DMS 273 treated with DMSO at 0.1 percent for 48 hours (cell line): ENCODE data around the gene ZFAND4.
"Not testable (repeated sequence)": the region's sequence is repeated elsewhere in the genome, so short reads cannot be mapped to it uniquely, and the experiment has no call there.

Source experiments
- DNase-seq: peaks from one replicate; lab custom pipeline; 2025; lab: John Stamatoyannopoulos, UW

ZFAND4 gene

GRCh38 chr10:45589868-45590267 is 82.7 kb downstream of the ZFAND4 start:
- DNase-seq, result no peak

DNA sequence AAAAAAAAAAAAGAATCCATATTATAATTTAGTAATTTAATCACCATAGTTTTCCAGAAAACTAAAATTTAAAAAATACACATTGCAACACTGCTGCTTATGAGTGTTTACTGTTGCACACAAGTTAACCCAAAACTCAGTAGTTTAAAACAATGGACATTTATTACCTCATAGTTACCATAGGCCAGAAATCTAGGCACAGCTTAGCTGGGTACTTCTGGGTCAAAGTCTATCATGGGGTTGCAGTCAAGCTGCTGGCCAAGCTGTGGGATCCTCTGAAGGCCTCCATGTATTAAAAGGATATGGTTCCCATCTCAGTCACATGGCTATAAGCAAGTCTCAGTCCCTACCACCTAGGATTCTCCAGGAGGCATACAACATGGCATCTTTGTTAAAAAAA is 83.6 kb downstream of the ZFAND4 start:
- no peak for DNase-seq

- no peak for DNase-seq
Observed at GRCh38 chr10:45586028-45586824, 86.3 kb downstream of the ZFAND4 start.

DNA sequence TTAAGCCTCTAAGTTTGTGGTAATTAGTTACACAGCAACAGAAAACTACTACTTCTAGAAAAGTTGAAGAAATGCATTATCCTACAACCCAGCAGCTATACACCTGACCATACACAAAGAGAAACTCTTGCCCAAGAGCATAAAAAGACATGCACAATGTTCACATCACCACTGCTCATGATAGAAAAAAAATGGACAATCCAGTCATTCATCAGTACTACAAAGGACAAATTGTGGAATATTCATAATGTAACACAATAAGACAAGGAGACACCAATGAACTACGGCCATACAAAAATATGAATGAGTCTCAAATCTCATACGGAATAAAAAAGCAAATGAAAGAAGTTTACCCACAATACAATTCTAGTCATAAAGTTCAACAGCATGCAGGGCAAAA is 87.4 kb downstream of the ZFAND4 start:
- DNase-seq, result no peak

- DNase-seq, result no peak
Observed at GRCh38 chr10:45582386-45582781, 90.2 kb downstream of the ZFAND4 start.

DNA sequence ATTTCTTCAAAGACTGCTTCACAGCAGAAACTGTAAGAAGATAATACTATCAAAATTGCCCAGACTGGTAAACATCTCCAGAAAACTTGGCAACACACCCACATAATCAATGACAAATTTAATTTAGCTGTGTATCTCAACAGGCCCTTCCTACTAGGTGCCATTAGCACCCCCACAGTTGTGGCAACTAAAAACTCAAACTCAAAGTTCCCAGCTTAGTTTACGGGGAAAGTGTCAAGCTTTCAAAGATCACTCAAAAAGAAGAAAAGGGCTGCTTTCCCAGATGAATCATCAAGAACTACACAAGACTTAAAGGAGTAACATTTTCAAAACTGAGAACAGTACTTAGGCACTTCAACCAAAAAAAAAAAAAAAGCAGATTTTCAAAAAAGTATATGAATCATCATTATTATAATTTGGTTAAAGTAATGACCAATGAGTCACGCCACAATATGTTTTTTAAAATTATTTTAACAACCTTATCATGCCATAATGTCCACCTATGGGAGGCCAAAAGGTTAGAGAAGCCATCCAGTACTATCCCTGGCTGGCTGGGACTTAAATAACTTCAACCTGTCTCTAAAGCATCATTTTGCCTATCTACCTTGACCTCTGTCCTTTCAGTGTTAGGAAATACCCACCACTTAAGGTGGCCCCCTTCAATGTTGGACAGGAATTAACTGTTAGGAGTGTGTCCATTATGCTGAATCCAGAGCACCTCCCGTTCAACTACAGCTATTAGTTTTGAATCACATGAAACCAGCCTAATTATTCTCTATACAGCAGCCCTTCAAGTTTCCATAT is 90.8 kb downstream of the ZFAND4 start:
- no peak for DNase-seq

DNA sequence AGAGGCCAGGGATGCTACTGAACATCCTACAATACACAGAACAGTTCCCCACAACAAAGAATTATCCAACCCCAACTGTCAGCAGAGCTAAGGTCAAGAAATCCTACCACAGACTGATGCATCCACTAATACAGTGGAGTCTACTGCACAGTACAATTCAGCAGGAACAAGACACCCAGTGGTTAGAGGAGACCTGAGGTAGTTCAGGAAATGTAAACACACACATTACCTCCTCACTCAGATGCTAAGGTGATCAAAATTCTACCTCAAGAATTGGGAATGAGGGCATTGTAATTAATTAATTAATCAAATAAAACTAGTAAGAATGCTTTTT is 91.4 kb downstream of the ZFAND4 start:
- DNase-seq, result no peak

GRCh38 chr10:45580371-45581215 is 92.0 kb downstream of the ZFAND4 start:
- no peak for DNase-seq

GRCh38 chr10:45578384-45578971 is 94.1 kb downstream of the ZFAND4 start:
- no peak for DNase-seq

- DNase-seq, result no peak
Observed at GRCh38 chr10:45575966-45576597, 96.5 kb downstream of the ZFAND4 start.

- DNase-seq, result not testable (repeated sequence)
Observed at GRCh38 chr10:45575032-45575761, 97.4 kb downstream of the ZFAND4 start.

DNA sequence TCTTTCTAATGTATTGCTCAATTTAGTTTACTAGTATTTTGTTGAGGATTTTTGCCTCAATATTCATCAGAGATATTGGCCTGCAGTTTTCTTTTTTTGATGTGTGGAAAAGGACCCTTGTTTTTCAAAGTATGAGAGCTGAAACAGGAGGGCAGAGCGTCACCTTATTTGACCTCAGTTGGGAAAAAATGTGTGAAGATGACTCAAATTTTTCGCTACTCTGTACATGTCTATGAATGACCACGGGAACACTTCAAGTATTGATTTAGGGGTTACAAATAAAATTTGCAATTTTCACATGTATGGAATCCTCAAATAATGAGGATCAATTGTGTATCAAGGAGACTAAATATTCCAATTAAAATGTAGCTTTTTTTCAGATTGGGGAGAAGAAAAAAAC is 103.1 kb downstream of the ZFAND4 start:
- DNase-seq, result no peak

- no peak for DNase-seq
Observed at GRCh38 chr10:45566415-45566814, 106.2 kb downstream of the ZFAND4 start.
